Measurements from ENCODE around the gene BAIAP2L1. TPM values are rescaled to one million over a fixed set of nuclear protein-coding genes. Genes with fewer than 3 reads are reported as not detected.

The BAIAP2L1 gene
- total and polyA plus RNA-seq, 12 donors = 16.9 to 49.0 (median 24.3) TPM

- intact Hi-C loops (cut with DNase I) = no loop called here
- Histone ChIP-seq H3K36me3 (replicated peaks in 1 of 2) (peaks cover 0 to 23% of the 10 kb centered on the region in 2 donors), H3K27me3 (no peaks in the 10 kb centered on the region), H3K9me3 (replicated peaks in 1 of 3) (no peaks in the 10 kb centered on the region), H3K4me3 (peak overlapping the region in 1 of 4 donors; percentile 73), H3K4me1 (replicated peaks in 1 of 2) (peaks cover 49 to 66% of the 10 kb centered on the region in 2 donors), H3K27ac (peak overlapping the region in 3 of 5 donors; percentile 91 to 98 (median 94))
- peak in 1 of 7 donors; percentile 32 for DNase-seq
- TF ChIP-seq CTCF (IDR thresholded peaks at IDR 0.05) (no peak), POLR2A (IDR thresholded peaks at IDR 0.05) (no peak)
- 78 to 96% (median 81%) methylated on average over 7 to 14 of the region's 14 CpGs for WGBS, 4 donors
Measured at GRCh38 chr7:98287486-98287959, 113.4 kb downstream of the BAIAP2L1 start.

- Histone ChIP-seq H3K4me3 (peak overlapping the region in 1 of 4 donors; percentile 73), H3K36me3 (replicated peaks in 1 of 2) (peaks cover 0 to 17% of the 10 kb centered on the region in 2 donors), H3K27ac (peak overlapping the region; percentile 80 to 98 (median 91)), H3K27me3 (no peaks in the 10 kb centered on the region), H3K9me3 (replicated peaks in 1 of 3) (no peaks in the 10 kb centered on the region), H3K4me1 (replicated peaks in 1 of 2) (peaks cover 49 to 66% of the 10 kb centered on the region in 2 donors)
- intact Hi-C loops (cut with DNase I) = no loop called here
- peak in 1 of 7 donors; percentile 50 for DNase-seq
- TF ChIP-seq CTCF (IDR thresholded peaks at IDR 0.05) = peak in 1 of 6 experiments; percentile 19
- TF ChIP-seq POLR2A (IDR thresholded peaks at IDR 0.05) = no peak
- 56 to 75% (median 69%) methylated on average over 11 to 21 of the region's 21 CpGs for WGBS, 4 donors
Measured at GRCh38 chr7:98286701-98287485, 114.0 kb downstream of the BAIAP2L1 start.

GRCh38 chr7:98286093-98286539 is 114.8 kb downstream of the BAIAP2L1 start:
- no peaks in the 10 kb centered on the region for H3K9me3 ChIP-seq (replicated peaks in 1 of 3)
- 29 to 30% methylated on average over 14 of the region's 14 CpGs; no CpG with 5 or more reads in 2 of the 4 donors for WGBS, 4 donors
- peak overlapping the region; percentile 80 to 98 (median 91) for H3K27ac ChIP-seq
- peaks cover 49 to 66% of the 10 kb centered on the region in 2 donors for H3K4me1 ChIP-seq (replicated peaks in 1 of 2)
- DNase-seq = peak; percentile 86 to 95 (median 92)
- no peaks in the 10 kb centered on the region for H3K27me3 ChIP-seq
- H3K36me3 ChIP-seq (replicated peaks in 1 of 2) = peaks cover 0 to 9% of the 10 kb centered on the region in 2 donors
- peak overlapping the region in 1 of 4 donors; percentile 73 for H3K4me3 ChIP-seq
- TF ChIP-seq CTCF (IDR thresholded peaks at IDR 0.05) (no peak), POLR2A (IDR thresholded peaks at IDR 0.05) (peak; percentile 57 to 93)
- intact Hi-C loops (cut with DNase I) = no loop called here

All from adrenal gland (tissue), 12 donors.